NCI-H524 treated with DMSO at 0.1 percent for 48 hours (cell line): Measurements from ENCODE around the gene CACNB4.

Experiments
- DNase-seq: peaks from one replicate; lab custom pipeline; 2025; lab: John Stamatoyannopoulos, UW

The CACNB4 gene

GRCh38 chr2:152088006-152088405 lies 10.8 kb downstream of the CACNB4 start:
- no peak for DNase-seq

DNA sequence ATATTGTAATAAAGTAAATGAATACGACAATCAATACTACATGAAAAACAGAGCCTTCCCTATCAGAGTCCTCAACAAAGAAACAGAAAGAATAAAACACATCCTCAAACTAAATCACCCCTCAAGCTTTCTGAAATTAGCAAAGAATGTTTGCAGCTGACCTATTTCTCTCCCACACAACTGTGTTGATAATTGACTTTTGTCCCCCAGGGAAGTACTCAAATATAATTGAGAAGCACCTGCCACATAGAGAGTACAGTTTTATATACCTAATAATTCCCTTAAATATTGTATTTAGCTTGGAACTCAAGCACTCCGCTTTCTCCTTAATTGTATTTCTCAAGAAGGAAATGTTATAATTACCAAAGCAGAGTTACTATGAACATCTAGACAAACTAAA lies 12.6 kb downstream of the CACNB4 start:
- DNase-seq: no peak

- no peak for DNase-seq
These were observed 14.8 kb downstream of the CACNB4 start for GRCh38 chr2:152084076-152084475.

DNA sequence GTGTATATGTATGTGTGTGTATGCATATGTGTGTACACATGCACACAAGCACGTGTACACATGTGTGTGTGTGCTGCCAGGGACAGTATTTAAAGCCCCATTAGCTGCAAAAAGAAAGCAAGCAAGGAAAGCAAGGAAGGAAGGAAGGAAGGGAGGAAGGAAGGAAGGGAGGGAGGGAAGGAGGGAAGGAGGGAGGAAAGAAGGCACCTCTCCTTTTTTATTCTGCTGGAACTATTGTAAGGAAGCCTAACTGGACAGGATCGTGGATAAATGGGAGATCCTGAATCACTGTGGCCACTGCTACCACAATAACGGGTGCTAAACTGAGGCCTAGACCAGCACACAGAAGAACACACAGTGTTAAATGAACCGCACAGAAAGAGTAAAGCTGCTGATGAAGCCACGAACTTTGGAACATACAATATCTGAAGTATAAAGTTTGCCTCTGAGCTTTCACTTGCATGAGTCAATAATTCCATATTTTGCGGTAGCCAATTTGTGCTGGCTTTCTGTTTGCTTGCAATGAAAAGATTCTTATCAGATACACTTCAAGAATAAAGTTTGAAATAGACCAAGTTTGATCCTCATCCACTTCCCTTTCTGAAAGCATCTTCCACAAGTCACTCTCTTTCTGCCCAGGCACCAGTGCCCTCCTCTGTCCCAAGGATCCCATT lies 15.5 kb downstream of the CACNB4 start:
- no peak for DNase-seq

DNA sequence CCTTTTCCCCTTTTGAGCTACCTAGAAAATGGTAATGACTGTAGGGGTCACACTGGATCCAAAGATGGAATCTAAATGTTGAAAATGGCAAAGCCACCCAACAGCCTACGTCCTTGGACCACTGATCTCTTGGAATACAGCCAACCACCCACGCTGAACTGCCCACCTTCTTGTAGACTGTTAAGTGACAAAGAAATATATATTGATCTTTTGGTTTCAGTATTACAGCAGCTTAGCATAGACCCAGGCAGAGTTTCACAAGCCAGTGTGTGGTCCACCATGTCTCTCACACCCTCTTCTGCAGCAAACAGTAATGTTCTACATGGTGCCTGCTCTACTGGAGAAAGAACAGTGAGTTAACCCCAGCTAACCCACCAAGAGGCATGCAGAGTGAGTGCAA lies 20.2 kb downstream of the CACNB4 start:
- DNase-seq: no peak

DNA sequence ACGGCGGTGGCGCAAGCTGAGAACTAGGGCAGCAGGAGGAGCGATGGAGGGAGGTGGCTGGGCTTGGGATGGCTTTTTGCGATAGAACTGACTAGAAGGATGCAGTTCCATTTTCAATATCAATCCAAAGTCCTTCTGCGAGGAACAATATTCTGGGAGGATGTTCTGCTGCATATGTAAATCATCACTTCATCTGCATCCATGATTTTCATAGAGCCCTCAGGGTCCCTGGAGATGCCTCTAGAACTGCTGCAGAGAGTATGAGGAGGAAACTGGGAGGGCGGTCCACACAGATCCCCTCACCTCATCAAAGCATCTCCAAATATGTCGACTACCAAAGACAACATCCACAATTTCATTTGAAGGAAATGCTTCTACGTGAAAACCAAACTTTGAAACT lies 20.8 kb downstream of the CACNB4 start:
- no peak for DNase-seq

DNA sequence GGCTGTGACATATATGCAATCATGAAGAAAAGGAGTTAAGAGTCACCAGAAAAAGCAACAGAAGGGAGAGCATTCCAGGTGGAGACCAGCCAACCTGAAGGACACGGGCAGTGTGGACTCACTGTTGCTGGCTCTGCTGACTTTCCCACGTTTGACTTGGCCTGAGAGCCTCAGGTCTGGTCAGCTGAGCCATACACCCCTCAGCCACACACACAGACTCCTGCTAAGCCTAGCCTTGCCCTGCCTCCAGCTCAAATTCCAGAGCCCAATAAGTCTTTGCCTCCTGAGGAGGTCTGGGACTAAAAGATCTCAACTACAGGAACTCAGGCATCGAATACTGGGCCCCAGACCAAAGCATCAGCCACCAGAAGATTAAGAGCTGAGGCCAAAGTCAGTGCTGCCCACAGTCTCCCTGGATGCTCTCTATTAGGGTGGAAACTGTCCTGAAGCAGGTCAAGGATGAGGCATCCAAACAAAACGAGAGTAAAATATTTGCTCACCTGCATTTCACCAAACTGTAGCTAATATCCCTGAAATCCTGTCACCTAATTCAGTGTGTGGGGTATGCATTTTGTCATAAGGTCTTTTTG lies 23.3 kb downstream of the CACNB4 start:
- DNase-seq: no peak

GRCh38 chr2:152072011-152072410 lies 26.8 kb downstream of the CACNB4 start:
- DNase-seq: no peak

- no peak for DNase-seq
These were observed 27.3 kb downstream of the CACNB4 start for GRCh38 chr2:152071518-152071917.

DNA sequence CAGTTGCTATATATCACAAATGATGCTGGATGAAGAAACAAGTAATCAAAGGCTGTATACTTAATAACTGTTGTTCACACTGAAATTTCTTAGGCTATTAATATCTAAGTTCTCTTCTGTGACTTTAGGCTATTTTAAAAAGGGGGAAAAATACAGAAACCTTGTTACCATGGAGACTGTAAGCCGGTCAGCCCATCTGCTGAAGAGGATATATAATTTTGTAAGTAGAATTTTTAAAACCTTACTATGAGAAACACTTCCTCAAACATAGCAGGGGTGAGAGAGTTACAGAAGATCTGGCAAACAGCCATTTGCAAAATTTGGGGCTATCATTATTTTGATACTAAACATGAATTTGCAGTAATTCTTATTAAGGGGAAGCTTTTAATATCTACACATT lies 27.8 kb downstream of the CACNB4 start:
- DNase-seq: no peak

- DNase-seq: no peak
These were observed 30.6 kb downstream of the CACNB4 start for GRCh38 chr2:152068226-152068625.

DNA sequence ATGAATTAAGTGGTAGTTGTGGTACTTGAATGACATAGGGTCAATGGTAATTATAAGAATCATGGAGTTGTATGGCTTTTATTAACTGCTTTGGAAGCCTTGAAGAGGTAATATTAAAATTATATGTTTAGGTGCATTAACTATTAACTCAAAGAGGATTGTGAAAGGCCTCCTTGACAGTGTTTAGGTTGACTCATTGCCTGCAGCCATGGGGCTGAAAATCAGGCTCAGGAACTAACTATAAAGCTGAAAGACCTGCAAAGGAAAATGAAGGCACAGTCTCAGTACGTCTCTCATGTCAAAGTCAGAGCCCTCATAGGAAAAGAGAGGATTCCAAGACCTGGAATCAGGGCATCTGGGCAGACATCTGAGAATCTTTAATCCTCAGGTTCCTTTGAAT lies 31.0 kb downstream of the CACNB4 start:
- no peak for DNase-seq

GRCh38 chr2:152065945-152066344 lies 32.9 kb downstream of the CACNB4 start:
- no peak for DNase-seq

DNA sequence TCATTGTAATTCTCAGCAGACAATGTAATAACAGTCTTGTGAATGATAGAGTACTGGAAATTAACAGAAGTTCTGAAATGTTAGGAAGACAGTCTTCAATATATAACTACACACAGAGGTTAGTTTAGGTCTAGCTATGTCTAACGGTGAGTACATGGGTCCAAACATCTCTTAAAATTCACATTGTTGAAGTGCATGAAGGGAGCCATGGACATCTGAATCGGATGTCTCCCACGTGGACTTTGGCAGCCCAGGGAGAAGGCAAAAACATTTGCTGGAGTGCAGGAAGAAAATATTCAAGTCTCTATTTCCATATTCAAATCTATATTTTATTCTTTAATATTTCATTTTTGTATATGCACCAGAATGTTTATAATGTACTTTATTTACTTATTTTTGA lies 34.8 kb downstream of the CACNB4 start:
- DNase-seq: no peak

- DNase-seq: no peak
These were observed 35.4 kb downstream of the CACNB4 start for GRCh38 chr2:152063325-152063924.

- no peak for DNase-seq
These were observed 36.4 kb downstream of the CACNB4 start for GRCh38 chr2:152062125-152063091.

DNA sequence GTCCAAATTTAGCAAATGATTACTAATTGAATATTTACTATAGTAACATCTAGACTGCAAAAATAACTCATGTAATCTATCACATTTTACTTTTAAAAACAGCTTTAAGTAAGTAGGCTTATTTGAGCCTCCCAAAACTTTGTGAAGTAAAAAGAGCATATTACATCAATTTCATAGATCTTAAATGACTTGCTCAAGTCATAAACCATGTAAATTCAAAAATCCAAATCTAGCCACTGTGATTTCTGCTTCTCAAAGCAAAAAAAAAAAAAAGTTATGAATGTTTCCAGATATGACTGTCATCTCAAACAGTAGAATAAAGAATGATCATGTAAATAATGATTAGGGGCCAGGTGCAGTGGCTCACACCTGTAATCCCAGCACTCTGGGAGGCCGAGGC lies 37.5 kb downstream of the CACNB4 start:
- DNase-seq: no peak

DNA sequence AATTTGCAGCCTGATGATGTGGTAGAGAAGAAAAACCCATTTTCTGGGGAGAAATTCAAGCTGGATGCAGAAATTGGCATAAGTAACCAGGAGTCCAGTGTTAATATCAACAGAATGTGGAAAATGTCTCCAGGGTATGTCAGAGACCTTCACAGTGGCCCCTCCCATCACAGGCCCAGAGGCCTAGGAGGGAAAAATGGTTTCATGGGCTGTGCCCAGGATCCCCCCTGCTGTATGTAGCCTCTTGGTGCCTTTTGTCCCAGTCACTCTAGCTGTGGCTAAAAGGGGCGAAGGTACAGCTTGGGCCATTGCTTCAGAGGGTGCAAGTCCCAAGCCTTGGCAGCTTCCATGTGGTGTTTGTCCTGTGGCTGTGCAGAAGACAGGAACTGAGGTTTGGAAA lies 40.2 kb downstream of the CACNB4 start:
- DNase-seq: no peak

GRCh38 chr2:152056418-152056817 lies 42.4 kb downstream of the CACNB4 start:
- DNase-seq: no peak

DNA sequence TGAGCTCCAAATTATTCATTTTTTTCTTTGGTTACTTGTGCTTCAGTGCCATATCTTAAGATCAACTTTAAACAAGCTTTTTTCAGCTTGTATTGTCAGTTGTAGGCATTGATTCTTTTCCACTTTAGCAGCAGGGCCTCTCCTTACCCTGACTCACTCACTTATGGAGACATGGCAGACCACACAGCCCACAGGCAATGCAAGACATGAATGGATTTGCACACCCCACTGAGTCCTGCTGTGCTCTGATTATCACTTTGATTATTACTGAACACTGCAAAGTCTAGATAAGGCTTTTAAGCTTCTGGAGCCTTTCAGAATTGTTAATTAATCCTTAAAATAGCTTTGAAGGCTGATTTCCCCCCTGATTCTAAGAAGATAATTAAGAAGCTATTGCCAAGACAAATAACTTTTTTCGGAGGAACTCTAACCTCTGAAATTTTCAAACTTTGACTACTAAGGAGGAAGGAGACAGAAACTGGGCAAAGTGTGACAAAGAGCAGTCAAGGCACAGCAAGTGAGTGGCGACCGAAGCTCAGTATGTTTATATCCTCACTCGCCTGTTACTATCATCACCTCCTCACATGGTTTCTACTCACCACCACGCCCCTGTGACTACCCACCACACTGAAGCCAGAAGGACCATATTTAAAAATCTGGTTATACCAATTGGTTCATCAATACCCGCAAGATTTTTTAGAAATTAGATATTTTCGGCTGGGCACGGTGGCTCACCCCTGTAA lies 43.3 kb downstream of the CACNB4 start:
- no peak for DNase-seq

DNA sequence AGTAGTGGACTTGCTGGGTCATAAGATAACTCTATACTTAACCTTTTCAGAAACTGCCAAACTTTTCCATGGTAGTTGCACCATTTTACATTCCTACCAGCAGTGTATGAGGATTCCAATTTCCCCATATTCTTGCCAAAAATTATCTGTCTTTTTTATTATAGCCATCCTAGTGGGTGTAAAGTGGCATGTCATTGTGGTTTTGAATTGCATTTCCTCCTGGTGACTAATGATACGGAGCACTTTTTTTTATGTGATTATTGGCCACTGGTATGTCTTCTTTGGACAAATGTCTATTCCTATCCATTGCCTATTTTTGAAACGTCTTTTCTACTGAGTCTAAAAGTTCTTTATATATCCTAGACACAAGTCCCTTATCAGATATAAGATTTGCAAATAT lies 44.3 kb downstream of the CACNB4 start:
- no peak for DNase-seq

GRCh38 chr2:152051436-152051835 lies 47.4 kb downstream of the CACNB4 start:
- DNase-seq: no peak
